HG03139 (cell line): ENCODE data around the gene MDM4.
"Not testable (repeated sequence)": the region's sequence is repeated elsewhere in the genome, so short reads cannot be mapped to it uniquely, and the experiment has no call there.

Source experiments
- ATAC-seq: cut with Tn5 transposase; IDR thresholded peaks from one replicate; pipeline ENCODE4 v1.9.1; 2021; ENCODE audit not compliant: unreplicated experiment

MDM4 gene, protein sequence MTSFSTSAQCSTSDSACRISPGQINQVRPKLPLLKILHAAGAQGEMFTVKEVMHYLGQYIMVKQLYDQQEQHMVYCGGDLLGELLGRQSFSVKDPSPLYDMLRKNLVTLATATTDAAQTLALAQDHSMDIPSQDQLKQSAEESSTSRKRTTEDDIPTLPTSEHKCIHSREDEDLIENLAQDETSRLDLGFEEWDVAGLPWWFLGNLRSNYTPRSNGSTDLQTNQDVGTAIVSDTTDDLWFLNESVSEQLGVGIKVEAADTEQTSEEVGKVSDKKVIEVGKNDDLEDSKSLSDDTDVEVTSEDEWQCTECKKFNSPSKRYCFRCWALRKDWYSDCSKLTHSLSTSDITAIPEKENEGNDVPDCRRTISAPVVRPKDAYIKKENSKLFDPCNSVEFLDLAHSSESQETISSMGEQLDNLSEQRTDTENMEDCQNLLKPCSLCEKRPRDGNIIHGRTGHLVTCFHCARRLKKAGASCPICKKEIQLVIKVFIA

DNA sequence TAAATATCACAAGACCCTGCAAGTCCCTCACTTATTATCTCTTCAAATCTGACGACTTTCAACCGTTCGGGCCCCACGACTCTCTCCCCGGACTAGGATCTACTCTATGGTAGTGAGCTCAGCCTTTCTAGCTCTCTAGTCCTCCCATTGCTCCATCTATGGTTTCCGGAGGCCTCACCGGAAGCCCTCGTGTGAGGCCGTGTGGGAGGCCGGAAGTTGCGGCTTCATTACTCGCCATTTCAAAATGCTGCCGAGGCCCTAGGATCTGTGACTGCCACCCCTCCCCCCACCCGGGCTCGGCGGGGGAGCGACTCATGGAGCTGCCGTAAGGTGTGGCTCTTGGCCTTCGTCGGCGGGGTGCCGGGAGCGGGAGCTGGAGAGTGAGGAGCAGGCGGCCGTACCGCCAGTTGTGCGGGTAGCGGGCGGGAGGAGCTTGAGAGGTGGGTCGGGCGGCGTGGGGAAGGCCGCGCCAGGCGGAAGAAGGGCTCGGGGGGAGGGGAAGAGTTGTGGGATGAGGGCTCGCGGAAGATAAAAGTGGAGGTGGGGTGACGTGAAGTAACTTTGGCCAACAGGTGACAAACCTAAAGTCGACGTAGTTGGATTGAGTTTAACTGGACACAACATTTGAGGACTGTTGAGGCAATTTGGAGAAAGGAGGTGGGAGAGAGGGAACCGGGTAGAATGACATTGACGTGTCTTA is at the start of gene MDM4:
TSS of gene MDM4 (plus strand) at position 227 of the 700 bp plus-strand sequence. CDS start 9,113 bp downstream, outside the sequence.
- ATAC-seq, result peak; percentile 69

DNA sequence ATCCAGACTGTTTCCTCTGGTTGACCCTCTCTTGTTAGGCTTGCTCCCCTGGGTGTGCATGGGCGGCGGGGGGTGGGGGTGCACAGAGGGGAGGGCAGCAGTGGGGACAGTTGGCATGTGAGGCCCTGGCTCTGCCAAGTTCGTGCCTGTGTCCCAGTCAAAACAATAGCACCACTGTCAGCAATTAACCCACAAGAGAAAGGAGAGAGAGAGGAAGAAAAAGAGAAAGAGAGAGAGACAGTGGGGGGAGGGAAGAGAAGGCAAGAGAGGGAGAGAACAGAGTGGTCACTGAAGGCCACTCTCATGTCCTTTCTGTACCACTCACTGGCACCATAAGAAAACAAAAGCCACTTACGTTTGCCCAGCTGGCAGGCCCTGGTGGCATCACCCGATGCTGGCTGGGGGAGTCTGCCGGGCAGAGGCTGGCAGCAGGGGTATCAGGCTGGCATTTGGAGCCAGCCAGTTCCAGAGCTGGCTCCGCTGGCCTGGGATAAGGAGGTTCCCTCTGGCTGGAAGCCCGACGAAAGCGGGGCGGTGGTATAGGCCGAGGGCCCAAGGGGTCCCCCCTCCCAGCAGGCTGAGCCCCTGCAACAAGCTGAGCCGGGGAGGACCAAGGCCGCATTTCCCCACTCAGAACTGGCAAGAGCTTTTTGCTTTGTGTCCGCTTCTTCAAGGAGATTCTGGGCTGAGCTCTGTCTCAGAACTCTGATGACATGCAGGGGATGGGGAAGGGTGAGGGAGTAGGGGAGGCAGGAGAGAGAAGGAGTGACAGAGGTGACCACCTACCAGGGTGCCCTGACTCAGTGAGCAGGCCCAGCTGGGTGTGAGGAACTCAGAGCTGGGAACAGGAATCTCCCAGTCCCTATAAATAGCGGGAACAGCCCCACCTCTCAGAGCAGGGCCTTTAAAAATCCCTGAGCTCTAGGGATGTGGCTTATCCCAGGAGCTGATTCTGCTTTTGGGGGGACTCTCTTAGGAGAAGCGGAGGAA is 49.5 kb upstream of the MDM4 start:
- ATAC-seq, result no peak

- no peak for ATAC-seq
Observed at GRCh38 chr1:204468206-204468605, 48.0 kb upstream of the MDM4 start.

DNA sequence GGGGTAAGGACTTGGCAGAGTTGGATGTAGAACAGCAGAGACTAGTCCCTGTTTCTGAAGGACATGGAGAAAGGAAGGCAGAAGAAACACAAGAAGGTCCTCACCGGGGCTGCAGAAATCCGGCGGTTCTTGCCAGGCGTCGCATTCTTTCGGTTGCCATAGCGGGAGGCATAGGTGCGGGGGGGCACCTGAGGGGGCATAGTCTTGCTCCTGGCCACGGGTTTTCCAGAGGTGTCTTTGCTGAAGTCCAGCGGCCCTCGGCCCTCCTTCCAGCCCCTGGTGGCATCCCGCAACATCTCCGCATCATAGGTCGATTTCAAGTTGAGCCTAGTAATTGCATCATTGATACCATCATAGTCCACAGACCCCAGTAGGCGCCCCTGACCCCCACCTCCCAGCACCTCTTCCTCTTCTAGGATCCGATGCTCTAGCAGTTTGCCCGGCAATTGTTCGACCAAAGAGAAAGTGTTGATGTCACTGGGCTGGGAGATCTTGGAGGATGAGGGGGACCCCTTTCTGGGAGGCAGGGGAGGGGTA is 47.4 kb upstream of the MDM4 start:
- no peak for ATAC-seq

GRCh38 chr1:204469304-204469703 is 46.9 kb upstream of the MDM4 start:
- ATAC-seq, result no peak

- no peak for ATAC-seq
Observed at GRCh38 chr1:204471687-204472086, 44.5 kb upstream of the MDM4 start.

GRCh38 chr1:204472660-204473059 is 43.5 kb upstream of the MDM4 start:
- no peak for ATAC-seq

DNA sequence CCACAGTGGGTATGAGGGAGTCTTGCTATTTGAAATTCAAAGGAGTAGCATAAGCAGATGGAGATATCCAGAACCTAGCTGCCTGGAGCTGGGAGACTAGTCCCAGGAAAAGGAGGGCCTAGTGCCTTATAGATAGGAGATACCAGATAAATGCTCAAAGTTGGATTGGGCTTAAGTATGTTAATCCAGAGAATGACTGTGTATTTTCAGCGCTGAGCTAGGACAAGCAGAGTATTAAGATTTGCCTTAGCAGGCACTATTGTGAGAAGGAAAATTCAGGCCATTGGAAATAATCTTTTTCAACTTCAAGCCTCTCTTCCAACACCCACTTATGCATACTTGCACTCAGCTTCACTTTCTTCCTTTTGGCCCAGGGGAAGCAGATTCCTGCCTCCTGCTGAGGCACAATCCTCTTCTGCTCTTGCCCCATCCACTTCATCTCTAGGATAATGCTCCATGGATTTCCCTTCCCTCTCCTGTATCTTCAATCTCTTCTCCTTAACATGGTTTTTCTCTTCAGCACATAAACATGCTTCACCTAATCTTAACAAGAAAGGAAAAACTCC is 42.7 kb upstream of the MDM4 start:
- ATAC-seq, result no peak

DNA sequence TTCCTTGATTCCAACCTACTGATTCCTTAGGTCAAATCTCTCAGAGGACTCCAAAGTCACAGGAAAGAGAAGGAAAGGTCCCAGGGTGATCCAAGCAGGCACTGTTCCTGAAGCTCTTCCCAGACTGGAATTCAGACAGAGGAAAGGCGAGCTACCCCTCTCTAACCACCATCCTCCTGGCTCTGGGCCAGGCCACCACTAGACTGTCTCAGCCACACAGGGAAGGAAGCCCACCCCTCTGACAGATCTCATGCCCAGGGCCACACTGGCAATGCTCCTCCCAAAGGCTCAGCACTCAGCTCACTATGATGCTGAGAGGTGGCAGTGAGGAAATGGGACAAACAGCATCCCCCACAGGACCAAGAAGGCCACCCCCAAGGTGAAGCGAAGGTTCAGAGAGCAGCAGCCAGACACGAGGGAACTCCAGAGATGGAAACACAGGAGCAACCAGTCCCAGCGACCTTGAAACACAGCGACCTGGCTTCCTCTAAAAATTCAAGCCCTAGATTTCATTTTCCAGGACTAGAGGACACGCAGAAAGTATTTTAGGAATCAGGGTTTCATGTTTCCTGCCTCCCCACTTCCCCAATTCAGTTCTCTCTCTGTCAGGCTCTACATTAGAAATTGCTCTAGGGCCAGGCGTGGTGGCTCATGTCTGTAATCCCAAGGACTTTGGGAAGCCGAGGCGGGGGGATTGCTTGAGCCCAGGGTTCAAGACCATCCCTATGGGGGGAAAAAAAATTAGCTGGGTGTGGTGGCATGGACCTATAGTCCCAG is 40.4 kb upstream of the MDM4 start:
- ATAC-seq, result no peak

GRCh38 chr1:204476563-204476962 is 39.6 kb upstream of the MDM4 start:
- no peak for ATAC-seq

- ATAC-seq, result no peak
Observed at GRCh38 chr1:204477036-204477740, 39.0 kb upstream of the MDM4 start.

GRCh38 chr1:204478172-204478899 is 37.9 kb upstream of the MDM4 start:
- ATAC-seq, result no peak

DNA sequence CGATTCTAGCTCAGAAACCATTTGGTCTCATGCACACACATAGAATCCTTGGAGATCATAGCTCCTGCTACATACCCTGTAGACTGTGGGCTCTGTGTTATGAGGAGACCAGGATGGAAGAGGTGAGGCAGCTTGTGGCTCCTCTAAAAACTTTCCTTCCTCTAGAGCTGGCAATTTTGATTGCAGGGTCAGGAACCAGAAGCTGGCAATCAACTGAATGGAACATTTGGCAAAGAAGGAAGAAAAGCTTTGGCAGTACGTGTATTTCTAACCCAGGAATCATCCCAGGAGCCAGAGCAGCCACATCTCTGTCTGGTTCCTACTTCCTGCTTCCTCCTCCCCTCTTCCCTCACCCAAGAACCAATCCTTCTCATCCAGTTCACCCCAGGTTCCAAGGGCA is 37.3 kb upstream of the MDM4 start:
- ATAC-seq, result no peak

GRCh38 chr1:204479387-204480136 is 36.6 kb upstream of the MDM4 start:
- ATAC-seq, result no peak

- ATAC-seq, result peak; percentile 65
Observed at GRCh38 chr1:204480515-204480914, 35.7 kb upstream of the MDM4 start.

GRCh38 chr1:204483791-204484190 is 32.4 kb upstream of the MDM4 start:
- no peak for ATAC-seq

DNA sequence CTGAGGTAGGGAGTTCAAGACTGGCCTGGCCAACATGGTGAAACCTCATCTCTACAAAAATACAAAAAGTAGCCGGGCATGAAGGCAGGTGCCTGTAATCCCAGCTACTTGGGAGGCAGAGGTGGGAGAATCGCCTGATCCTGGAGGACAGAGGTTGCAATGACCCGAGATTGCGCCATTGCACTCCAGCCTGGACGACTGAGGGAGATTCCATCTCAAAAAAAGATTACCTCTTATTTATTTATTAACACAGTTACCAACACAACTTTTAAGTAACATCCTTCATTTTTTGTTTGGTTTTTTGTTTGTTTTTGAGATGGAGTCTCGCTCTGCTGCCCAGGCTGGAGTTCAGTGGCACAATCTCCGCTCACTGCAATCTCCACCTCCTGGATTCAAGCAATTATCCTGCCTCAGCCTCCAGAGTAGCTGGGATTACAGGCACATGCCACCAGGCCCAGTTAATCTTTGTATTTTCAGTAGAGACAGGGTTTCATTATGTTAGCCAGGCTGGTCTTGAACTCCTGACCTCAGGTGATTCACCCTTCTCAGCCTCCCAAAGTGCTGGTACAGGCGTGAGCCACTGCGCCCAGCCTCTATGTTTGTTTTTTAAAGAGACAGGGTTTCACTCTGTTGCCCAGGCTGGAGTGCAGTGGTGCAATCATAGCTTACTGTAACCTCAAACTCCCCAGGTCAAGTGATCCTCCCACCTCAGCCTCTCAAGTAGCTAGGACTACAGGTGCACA is 29.5 kb upstream of the MDM4 start:
- ATAC-seq, result not testable (repeated sequence)
